Activated CD8-positive, alpha-beta memory T cell treated with anti-CD3 and anti-CD28 coated beads for 24 hours (primary cell): ENCODE results near the gene TSNAX.

ENCODE experiments used
- DNase-seq: peaks from one replicate; pipeline ENCODE4 v3.0.0-alpha.2; 2020

TSNAX gene

GRCh38 chr1:231519166-231519565 is 9.3 kb upstream of the TSNAX start:
- DNase-seq = no peak

DNA sequence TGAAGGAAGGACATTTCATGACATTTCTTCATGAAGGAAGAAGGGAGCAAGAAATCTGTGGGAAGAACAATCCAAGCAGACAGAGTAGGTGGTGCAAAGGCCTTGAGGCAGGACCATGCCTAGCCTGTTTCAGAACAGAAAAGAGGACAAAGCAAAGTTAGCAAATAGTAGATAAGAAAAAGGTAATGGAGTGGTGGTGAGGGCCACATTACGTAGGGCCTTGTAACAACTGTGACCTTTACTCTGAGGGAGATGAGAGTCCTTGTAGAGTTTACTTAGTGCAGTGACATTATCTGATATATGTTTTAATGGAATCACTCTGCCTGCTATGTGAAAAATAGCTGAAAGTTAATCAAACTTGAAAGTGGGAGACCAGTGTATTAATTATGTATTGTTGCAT is 6.4 kb upstream of the TSNAX start:
- DNase-seq = no peak

DNA sequence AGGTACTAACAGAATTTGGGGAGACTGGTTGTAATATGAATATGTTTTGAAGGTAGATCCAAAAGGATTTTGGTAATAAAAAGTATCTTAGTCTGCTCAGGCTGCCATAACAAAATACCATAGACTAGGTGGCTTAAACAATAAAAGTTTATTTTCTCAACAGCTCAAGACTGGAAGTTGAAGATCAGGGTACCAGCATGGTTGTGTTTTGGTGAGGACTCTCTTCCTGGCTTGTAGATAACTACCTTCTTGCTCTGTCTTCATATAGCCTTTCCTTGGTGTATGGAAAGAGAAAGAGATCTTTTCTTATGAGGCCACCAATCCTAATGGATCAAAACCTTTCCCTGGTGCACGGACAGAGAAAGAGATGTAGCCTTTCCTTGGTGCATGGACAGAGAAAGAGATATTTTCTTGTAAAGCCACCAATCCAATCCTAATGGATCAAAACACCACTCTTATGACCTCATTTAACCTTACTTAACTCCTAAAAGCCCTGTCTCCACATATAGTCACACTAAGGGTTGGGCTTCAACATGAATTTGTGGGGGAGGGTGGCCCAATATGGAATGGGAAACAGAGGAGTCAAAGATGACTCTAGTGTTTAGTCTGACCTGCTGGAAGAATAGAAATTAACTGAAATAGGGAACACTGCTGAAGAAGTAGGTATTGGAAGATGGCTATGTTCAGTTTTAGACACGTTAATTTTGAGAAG is 5.4 kb upstream of the TSNAX start:
- DNase-seq = no peak

GRCh38 chr1:231523816-231524215 is 4.7 kb upstream of the TSNAX start:
- no peak for DNase-seq

GRCh38 chr1:231526536-231526935 is 1.9 kb upstream of the TSNAX start:
- no peak for DNase-seq

DNA sequence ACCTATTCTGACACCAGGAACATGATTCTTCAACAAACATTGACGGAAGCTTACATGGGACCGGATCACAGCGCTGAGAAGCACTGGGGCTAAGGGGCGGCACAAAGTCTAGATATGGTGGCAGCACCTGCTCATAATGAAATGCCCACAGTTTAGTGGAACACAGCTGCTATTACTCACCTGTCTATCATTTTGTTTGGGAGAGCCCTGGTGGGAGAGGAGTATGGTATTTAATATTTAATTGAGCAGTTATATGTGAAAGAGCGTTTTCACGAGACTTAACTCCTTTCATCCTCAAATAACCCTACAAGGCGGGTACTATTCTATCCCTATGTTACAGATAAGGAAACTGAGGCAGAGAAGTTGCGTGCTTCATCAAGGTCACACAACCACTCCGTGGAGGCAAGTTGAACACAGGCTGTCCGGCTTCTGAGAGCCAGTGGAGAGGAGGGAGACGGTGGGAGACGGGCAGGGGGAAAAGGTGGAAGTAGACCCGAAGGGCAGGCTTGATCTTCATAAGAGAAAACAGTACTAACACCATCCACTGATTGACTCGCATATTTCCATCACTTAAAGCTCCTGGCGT is 790 bp upstream of the TSNAX start:
- no peak for DNase-seq

- no peak for DNase-seq
These were observed 4.8 kb downstream of the TSNAX start for GRCh38 chr1:231533240-231533639.

DNA sequence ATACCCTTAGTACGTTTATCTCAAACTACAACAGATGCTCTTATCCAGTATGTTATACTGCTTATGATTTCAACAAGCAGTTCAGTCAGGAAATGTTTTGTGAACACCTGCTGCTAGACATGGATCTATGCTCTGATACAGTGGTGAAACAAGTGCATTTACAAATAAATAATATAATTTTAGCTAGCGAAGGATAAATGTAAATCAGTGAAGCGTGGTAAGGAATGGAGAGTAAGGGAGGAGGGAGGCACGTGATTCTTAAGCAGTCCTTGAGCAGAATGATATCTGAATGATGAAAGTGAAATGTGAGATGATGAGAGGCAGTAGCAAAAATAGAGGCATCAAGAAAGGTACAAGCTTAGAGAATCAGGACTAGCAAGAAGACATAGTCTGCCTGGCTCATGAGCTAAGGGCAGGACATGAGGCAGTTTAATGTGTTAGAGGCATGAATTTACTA is 6.3 kb downstream of the TSNAX start:
- DNase-seq = no peak

DNA sequence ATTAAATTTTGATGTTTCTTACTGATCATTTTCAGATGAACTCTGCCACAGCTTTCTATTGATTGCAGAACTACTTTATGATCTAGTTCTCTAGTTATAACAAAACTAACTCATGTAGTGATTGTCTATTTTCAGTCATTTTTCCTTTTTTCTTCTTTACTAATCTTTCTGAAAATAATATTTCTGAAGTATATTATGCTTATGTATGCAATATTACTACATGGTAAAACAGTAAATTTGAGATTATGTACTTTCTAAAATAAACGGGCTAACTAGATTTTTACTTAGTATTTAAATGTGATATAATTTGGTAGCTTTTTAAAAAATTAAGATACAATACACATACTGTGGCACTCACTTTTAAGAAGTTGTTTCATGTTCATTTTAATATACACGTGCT is 7.6 kb downstream of the TSNAX start:
- DNase-seq = no peak

DNA sequence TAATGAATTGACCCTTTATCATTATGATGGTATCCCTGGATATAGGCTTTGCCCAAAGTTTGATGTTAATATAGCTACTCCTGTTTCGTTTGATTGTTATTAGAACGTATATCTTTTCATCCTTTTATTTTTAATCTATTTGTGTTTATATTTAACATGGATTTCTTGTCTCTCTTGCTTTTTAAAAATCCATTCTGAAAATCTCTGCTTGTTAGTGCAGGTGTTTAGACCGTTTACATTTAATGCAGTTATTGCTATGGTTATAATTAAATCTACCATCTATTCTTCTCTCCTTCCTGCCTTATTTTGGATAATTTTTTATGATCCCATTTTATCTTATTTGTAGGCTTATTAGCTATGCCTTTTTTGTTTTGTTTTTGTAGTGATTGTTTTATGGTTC is 12.4 kb downstream of the TSNAX start:
- no peak for DNase-seq

GRCh38 chr1:231541842-231542241 is 13.4 kb downstream of the TSNAX start:
- no peak for DNase-seq

DNA sequence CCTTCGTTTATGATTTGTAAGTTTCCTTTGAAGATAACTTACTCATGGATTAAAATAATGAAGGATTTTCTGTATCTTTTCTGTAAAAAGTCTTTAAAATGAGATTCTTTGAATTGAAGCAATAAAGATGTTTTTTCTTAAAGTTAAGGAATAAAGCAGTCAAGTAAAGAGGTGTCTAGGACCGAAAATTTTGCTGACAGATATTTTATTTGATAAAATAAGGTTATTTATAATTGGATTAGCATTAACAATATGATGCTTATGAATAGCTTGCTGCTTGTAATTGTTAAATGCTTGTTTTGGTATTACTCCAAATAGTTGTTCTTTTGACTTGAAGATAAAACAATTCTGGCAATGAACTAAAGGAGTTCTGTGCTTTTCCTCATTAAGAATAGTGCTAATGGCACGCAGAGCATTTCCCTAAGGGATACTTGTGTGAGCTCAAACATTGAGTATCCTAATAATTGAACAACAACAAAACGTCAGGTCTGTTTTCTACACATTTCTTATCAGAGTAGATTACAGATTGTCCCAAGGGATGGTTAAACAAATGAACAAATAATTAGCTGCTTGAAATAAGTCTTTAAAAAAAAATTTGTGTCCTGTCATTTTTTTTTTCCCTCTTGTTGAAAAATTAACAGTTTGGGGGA is 16.6 kb downstream of the TSNAX start:
- DNase-seq = no peak

DNA sequence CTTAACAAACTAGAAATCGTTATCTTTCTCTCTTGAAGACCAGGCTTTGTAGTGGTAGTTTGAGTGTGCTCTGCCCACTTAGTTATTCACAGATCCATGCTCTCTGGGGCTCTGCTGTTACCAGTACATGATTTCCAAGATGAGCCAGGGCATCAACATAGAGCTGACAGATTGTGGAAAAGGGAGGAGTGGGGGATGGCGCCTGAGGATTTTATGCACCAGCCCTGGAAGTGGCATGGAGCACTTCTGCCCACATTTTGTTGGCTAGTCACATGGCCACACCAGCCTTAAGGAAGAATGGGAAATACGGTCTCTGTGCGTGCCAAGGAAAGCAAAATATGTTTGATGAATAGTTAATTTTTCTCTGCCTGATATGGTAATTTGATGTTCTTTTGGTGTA is 18.2 kb downstream of the TSNAX start:
- DNase-seq = no peak

- no peak for DNase-seq
These were observed 21.4 kb downstream of the TSNAX start for GRCh38 chr1:231549733-231550447.

GRCh38 chr1:231550448-231550781 is 21.9 kb downstream of the TSNAX start:
- DNase-seq = no peak

DNA sequence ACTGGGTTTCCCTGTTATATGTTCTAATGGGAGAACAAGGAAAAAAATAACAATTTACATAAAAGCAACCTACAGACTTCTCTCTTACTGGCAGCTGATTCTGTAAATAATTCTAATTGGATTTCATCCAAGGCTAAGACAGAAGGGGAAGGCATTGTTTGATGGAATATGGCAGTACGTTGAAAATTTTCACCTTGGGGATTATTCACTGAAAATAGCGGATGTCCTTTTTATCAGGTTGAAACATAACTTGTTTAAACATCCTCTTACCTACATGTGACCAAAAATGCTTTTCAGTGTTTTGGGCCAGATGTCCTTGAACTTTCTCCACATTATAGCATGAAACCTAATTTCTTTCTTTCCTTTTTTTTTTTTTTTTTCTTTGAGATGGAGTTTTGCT is 24.9 kb downstream of the TSNAX start:
- DNase-seq = no peak

DNA sequence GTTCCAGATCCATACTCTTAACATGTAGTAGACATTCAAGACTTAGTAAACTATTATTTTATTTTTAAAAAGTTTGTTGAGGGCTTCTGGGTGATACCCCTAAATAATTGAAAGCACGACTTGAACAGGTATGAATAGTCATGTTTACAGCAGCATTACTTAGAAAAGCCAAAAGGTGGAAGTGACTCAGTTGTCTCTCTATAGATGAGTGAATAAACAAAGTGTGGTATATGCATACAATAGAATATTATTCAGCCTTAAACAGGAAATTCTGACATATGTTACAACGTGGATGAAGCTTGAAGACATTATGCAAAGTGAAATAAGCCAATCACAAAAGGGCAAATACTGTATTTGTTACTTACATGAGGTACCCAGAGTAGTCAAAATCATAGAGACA is 26.5 kb downstream of the TSNAX start:
- DNase-seq = no peak

GRCh38 chr1:231557411-231557810 is 28.9 kb downstream of the TSNAX start:
- DNase-seq = no peak

DNA sequence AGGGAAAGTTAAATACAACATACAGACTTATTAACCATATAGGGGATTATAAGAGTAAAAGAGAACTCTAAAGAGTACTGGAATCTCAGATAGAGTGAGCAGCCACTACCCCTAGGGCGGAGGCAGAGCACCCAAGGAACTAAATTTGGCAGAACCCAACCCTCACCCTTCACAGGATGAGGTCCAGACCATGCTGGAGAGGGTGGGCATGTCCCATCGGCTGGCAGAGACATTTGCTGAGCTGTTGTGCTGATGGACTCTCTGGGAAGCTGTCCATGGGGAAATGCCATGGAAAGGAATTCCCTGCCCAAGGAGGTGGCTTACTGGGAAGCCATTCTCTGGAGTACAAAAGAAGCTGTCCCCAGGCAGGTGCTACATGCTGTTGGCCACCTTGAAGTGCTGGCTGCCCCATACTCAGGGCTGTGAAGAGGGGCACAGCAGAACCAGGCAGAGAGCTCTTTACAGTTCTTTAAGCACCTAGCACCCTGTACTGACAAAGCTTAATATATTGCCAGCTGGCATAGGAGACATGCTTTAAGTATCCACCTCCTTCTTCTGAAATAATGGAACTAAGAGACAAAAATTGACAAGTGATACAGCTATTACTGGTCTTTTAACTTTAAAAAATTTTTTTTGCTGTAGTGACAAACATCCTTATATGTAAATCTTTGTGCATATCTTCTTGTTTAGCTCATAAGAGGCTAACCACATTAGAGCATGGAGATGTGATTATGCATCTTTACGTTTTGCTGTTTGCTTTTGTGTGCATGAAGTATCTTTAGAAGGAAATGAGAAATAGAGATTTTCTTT is 29.6 kb downstream of the TSNAX start:
- no peak for DNase-seq

- no peak for DNase-seq
These were observed 30.3 kb downstream of the TSNAX start for GRCh38 chr1:231558708-231559185.

GRCh38 chr1:231561647-231562383 is 33.3 kb downstream of the TSNAX start:
- no peak for DNase-seq

DNA sequence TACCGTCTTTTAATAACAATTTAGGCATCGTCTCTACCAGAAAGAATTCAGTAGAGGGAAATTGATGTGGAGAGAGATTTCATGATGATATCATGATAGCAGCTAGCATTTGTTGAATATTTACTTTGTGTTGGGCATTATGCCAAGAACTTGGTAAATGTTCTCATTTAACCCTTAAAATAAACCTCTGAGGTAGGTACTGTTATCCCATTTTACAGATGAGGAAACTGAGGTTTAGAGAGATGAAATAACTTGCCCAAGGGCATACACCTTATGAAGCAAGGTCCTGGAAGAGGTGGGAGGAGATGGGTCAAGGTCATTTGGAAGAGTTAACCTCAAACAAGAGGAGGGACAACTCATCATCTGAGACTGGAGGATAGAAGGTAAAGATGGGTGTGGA is 34.8 kb downstream of the TSNAX start:
- DNase-seq = no peak
